Epithelial cell of proximal tubule (primary cell): ENCODE measurements around the gene TCEAL9. TPM values are rescaled to one million over a fixed set of nuclear protein-coding genes. Genes with fewer than 3 reads are reported as not detected.

Source experiments
- DNase-seq: peaks from one replicate; pipeline ENCODE4 v3.0.0-alpha.2; 2011; ENCODE audit warnings: low read depth
- H3K4me3 ChIP-seq: 2 replicates; pipeline ENCODE4 v1.5.1; 2011; ENCODE audit warnings: low read depth, mild to moderate bottlenecking, low read length
- CTCF ChIP-seq: conservative IDR thresholded peaks from 2 replicates; pipeline ENCODE4 v1.5.1; 2012; ENCODE audit warnings: low read depth, mild to moderate bottlenecking, low read length
- total RNA-seq: library from RNA; depleted of rRNA; stranded (reverse); fragments of >200 nt; gene quantifications from 2 replicates; pipeline ENCODE4 v1.2.3, GENCODE V29; 2015

The TCEAL9 gene
- 88.0 and 161 TPM in 2 replicates for total RNA-seq

- DNase-seq, result no peak
- no peak for TF ChIP-seq CTCF
- H3K4me3 ChIP-seq, result peak within 1 kb of the TSS; percentile 85
Observed at GRCh38 chrX:103356130-103356798, at the start of gene TCEAL9. Gene TCEAL9 (plus strand): TSS chrX:103356506. CDS start chrX:103357685, 1,179 bp downstream.

- peak overlapping the region; percentile 69 for H3K4me3 ChIP-seq
- no peak for DNase-seq
- TF ChIP-seq CTCF, result no peak
Observed at GRCh38 chrX:103309860-103310554, 46.3 kb upstream of the TCEAL9 start.

- peak; percentile 1 for DNase-seq
- no peak for TF ChIP-seq CTCF
- H3K4me3 ChIP-seq, result peak within 1 kb of the TSS; percentile 69
Observed at GRCh38 chrX:103310555-103311398, 45.5 kb upstream of the TCEAL9 start, which contains the start of gene BEX2. Gene BEX2 (minus strand): TSS chrX:103310990. CDS start chrX:103309976, 1,014 bp downstream.

GRCh38 chrX:103311399-103311780 lies 44.9 kb upstream of the TCEAL9 start:
- DNase-seq, result no peak
- no peak for TF ChIP-seq CTCF
- peak overlapping the region; percentile 69 for H3K4me3 ChIP-seq

- TF ChIP-seq CTCF, result no peak
- peak within 1 kb of the TSS; percentile 33 for H3K4me3 ChIP-seq
- no peak for DNase-seq
Observed at GRCh38 chrX:103329991-103330390, 26.3 kb upstream of the TCEAL9 start, which contains the start of gene TCEAL7. Gene TCEAL7 (plus strand): TSS chrX:103330239. CDS start chrX:103331404, 1,165 bp downstream.

GRCh38 chrX:103330681-103331288 lies 25.5 kb upstream of the TCEAL9 start:
- peak overlapping the region; percentile 33 for H3K4me3 ChIP-seq

More at GRCh38 chrX:103330681-103331288, 25.5 kb upstream of the TCEAL9 start:
- no peak for DNase-seq
- TF ChIP-seq CTCF, result no peak
